Measurements from ENCODE around the gene LIPH. TPM values are rescaled to one million over a fixed set of nuclear protein-coding genes. Genes with fewer than 3 reads are reported as not detected.
"Not testable (repeated sequence)": the region's sequence is repeated elsewhere in the genome, so short reads cannot be mapped to it uniquely, and the experiment has no call there.

The LIPH gene
- total RNA-seq, 1 experiment from 2014 or later, result 14.8 TPM

DNA sequence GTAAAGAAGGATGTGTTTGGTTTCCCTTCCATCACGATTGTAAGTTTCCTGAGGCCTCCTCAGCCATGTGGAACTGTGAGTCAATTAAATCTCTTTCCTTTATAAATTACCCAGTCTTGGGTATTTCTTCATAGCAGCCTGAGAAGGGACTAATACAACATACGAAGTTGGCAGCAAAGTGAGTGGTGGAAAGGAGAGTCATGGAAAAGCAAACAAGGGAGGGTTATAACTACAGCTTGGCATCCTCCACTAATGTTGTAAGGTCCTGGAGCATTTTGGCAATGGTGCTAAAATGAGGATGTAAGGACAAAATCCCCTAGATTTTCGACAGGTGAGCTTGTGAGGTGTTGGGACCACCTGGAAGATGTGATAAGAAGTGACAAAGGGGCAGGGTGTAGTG lies 47.8 kb downstream of the LIPH start:
- in situ Hi-C loops (cut with HindIII; ENCODE audit: low pct_unique_long_range_greater_than_20kb, low sequenced_read_pairs), result no loop called here
- DNase-seq (ENCODE audit: low read depth), result no peak

DNA sequence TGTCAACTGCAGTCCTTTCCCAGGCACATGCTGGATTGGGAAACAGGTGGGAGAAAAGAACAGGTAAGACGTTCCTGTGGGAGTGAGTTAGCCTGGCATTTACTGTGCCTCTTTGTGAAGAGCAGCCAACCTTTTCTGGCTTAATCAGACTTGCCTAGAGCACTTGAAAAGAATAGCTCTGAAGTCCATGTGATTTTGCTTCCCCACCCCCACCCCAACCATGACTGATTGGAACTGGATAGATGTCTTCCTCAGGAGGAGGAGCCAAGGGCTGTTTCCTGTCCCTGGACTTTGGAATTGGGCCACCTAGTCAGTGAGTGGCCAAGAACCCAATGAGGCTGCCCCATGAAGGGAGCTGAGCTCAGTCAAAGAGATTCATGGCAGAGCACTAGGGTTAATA lies 48.9 kb downstream of the LIPH start:
- in situ Hi-C loops (cut with HindIII; ENCODE audit: low pct_unique_long_range_greater_than_20kb, low sequenced_read_pairs), result no loop called here
- DNase-seq (ENCODE audit: low read depth), result no peak

DNA sequence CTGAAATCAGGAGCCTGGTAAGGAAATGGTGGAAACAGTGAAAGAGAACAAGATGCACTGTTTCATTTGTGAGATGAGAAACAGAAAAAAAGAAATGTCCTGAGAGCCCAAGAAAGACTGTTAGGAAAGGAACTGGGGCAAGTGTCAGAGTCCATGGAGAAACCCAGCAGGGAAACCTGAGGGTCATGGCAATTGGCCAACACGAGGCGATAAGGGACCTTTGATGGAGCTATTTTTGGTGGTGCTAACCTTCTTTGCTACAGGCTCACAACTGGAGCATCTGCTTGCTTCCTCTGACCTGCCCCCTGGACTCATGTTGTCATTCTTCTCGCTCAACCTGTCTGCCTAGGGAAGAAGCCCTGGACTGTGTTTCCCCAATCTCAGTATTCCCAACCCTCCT lies 49.4 kb downstream of the LIPH start:
- in situ Hi-C loops (cut with HindIII; ENCODE audit: low pct_unique_long_range_greater_than_20kb, low sequenced_read_pairs), result no loop called here
- no peak for DNase-seq (ENCODE audit: low read depth)

DNA sequence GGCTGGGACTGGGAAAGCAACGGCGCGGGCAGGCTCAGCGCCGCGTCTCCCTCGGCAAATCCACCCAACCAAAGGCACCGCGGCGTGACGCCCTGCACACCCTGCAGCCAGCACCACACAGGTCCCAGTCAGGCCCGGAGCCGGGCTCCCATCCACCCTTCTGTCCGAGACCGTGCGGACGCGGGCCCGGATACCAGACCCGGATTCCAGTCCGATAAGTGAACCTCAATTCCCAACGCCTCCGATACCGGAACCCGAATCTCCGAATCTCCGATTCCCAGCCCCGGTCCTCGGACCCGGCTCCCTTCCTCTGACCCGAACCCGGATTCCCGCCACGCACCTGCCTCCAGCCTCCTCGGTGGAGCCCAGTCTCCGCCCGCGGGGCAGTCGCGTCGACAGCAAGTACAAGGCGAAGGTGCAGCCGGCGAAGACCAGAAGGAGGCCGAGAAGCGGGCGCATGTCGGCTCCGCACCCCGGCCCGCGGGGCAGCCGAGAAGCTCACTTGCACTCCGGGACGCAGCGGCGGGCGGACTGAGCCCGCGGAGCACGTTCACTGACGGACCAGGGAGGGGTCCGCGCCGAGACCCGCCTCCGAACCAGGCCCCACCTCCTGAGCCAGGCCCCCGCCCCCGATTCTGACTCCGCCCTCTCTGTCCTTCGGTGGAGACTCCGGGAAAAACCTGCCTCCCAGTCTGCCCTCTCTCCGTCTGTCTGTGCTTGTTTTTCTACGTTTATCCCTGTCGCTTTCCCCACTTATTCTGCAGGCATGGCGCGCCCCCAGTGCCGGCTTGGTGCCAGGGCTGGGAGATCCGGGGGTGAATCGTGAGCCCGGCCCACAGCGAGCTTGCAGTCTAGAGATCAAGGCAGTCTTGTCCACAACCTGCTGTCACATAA lies 53.6 kb downstream of the LIPH start, which contains the start of gene TMEM41A:
TMEM41A (minus strand) TSS at position 533 of the 894 bp plus-strand sequence; CDS start at position 459, 74 bp downstream.
- in situ Hi-C loops (cut with HindIII; ENCODE audit: low pct_unique_long_range_greater_than_20kb, low sequenced_read_pairs), result no loop called here

DNA sequence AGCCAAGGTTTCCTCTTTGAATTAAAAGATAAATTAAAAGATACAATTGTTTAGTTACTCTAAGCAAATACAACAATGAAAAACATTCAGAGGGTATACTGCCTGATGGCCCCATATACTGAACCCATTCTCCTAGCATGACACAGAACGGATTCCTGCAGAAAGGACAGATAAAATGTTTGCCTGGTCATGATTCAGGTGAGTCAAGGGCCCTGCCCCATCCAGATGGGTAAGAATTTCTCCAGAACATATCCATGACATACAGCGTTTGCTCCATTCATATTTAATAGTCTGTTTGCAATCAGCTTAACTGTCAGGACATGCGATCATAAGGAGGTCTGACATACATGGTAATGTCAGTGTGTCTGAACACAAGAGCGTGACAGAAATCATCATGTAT lies 62.1 kb downstream of the LIPH start:
- no peak for DNase-seq (ENCODE audit: low read depth)
- in situ Hi-C loops (cut with HindIII; ENCODE audit: low pct_unique_long_range_greater_than_20kb, low sequenced_read_pairs), result no loop called here

More for the DNA sequence above, 53.6 kb downstream of the LIPH start, which contains the start of gene TMEM41A:
- DNase-seq (ENCODE audit: low read depth), result peak; percentile 85

DNA sequence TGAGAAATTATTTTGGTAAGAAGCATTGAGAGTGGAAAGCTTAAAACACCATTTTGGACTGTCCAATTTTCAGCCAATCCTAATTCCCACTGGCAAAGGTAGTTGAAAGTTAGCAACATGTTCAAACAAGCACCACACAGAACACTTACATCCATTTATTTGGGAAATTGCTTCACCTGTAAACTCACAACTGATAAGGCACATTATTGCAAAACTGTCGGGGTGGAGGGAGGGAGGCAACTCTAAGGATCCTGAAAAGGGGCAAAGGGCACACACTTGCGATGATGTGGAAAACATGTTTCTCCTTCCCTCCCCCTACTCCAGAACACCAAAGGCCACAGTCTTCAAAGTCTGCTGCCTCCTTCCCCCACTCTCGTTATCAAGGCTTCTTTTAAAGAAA lies 62.9 kb downstream of the LIPH start:
- in situ Hi-C loops (cut with HindIII; ENCODE audit: low pct_unique_long_range_greater_than_20kb, low sequenced_read_pairs), result no loop called here
- no peak for DNase-seq (ENCODE audit: low read depth)

DNA sequence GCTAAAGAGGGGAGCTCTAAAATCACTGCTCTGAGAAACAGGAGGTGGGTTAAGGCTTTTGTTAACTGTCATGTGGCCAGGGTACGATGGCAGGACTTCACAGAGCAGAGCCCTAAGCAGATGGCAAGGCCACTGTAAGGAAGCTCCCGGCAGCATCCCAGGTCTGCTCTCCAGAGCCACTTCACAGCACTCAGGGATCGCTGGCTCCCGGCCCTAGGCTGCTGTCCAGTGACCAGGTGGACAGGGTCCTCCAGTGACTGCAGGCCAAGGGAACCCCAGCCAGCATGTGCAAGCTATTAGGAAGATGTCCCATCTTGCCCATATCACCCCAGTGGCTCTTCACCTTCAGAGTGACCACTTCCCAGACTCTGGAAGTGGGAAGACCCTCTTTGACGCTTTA lies 63.9 kb downstream of the LIPH start:
- DNase-seq (ENCODE audit: low read depth), result no peak
- in situ Hi-C loops (cut with HindIII; ENCODE audit: low pct_unique_long_range_greater_than_20kb, low sequenced_read_pairs), result no loop called here

DNA sequence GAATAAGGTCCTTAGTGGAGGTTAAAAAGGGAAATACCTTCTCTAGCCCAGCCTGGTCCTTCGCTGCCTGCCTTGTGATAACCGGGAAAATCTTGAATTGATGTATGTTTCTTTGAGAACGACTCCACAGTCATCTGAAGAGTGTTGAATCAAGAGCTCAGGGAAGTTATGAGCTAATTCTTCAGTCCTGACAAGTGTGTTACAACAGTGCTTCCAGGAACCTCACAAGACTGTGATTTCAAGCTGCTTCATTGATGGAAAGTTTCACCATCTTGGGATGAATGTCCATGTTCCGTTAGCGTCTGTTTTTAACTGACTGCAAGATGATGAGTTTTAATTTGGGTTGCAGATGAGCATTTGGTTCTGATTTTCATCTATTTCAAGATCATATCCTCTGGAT lies 66.0 kb downstream of the LIPH start:
- DNase-seq (ENCODE audit: low read depth), result no peak
- in situ Hi-C loops (cut with HindIII; ENCODE audit: low pct_unique_long_range_greater_than_20kb, low sequenced_read_pairs), result no loop called here

DNA sequence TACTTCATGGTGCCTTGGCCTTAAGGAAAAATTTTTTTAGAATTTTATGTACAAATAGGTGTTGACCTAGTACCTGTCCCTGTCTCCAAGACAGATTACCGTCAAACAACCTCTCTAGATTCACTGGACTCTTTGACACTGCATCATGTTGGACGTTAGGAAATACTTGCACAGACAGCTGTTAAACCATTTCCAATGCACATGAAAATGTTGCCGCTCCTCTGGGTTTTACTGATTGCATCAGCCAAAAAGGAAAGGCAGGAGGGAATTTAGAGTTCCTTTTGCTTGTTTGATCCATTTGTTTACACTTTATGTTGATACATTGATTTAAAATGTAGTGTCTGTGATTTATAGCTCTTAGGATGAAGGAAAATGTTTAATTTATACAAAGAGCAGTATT lies 68.1 kb downstream of the LIPH start:
- in situ Hi-C loops (cut with HindIII; ENCODE audit: low pct_unique_long_range_greater_than_20kb, low sequenced_read_pairs), result no loop called here
- no peak for DNase-seq (ENCODE audit: low read depth)

DNA sequence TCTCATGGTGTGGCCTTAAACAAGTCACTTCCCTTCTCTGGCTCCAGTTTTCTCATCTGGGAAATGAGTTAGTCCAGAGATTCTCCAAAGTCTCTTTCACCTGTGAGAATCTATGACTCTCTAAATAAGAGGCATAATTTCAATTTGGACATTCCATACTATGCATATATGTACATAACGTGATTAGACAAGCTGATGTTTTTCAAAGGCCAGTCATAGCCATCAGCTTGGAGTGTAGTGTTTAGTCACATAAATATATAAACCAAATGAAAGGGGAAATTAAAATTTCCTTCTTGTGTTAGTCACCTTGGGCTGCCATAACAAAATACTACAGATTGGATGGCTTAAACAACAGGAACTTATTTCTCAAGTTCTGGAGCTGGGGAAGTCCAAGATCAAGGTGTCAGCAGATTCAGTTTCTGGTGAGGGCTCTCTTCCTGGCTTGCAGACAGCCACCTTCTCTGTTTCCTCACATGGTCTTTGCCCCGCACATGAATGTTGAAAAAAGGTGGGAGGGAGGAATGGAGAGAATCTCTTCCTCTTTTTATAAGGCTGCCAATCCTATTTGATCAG lies 72.9 kb downstream of the LIPH start:
- in situ Hi-C loops (cut with HindIII; ENCODE audit: low pct_unique_long_range_greater_than_20kb, low sequenced_read_pairs), result no loop called here

DNA sequence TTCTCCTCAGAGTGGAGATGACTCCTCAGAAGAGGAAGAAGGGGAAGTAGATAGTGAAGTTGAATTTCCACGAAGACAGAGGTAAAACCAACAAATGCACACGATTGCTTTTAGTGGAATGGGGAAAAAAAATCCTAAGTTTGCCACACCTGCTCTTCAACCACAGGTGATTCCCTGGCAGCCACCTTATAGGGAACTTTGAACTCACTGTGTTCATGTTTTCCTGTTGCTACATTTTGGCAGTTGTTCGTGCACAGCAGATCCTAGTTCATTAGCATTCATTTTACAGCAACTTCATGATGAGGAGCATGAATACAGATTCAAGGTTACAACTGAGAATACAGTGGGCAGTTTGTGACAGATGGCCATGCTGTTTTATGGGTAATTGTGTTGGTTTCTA lies 75.1 kb downstream of the LIPH start:
- in situ Hi-C loops (cut with HindIII; ENCODE audit: low pct_unique_long_range_greater_than_20kb, low sequenced_read_pairs), result no loop called here
- DNase-seq (ENCODE audit: low read depth), result no peak

More for the DNA sequence above, 72.9 kb downstream of the LIPH start:
- DNase-seq (ENCODE audit: low read depth), result no peak

DNA sequence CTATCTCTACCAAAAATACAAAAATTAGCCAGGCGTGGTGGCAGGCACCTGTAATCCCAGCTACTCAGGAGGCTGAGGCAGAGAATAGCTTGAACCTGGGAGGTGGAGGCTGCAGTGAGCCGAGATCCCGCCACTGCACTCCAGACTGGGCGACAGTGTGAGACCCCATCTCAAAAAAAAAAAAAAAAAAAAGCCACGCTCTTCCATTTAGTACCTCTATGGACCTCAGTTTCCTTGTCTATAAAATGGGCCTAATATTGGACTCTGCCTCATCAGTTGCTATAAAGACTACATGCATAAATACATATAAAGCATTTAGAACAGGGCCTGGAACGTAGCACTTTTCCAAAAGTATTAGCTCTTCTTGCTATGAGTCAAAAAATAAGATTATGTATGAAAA lies 77.5 kb downstream of the LIPH start:
- DNase-seq (ENCODE audit: low read depth); in situ Hi-C loops (cut with HindIII; ENCODE audit: low pct_unique_long_range_greater_than_20kb, low sequenced_read_pairs): not testable (repeated sequence)

DNA sequence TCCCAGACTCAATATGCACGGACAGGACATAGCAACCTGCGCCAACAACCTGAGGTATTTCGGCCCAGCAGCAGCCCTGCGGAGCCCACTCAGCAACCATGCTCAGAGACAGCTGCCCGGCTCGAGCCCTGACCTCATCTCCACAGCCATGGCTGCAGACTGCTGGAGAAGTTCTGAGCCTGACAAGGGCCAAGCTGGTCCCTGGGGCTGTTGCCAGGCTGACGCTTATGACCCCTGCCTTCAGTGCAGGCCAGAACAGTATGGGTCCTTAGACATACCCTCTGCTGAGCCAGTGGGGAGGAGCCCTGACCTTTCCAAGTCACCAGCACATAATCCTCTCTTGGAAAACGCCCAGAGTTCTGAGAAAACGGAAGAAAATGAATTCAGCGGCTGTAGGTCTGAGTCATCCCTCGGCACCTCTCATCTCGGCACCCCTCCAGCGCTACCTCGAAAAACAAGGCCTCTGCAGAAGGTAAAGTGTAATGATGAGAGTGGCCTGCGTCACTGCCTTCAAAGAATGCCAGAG lies 79.0 kb downstream of the LIPH start:
- in situ Hi-C loops (cut with HindIII; ENCODE audit: low pct_unique_long_range_greater_than_20kb, low sequenced_read_pairs), result no loop called here
- DNase-seq (ENCODE audit: low read depth), result no peak

DNA sequence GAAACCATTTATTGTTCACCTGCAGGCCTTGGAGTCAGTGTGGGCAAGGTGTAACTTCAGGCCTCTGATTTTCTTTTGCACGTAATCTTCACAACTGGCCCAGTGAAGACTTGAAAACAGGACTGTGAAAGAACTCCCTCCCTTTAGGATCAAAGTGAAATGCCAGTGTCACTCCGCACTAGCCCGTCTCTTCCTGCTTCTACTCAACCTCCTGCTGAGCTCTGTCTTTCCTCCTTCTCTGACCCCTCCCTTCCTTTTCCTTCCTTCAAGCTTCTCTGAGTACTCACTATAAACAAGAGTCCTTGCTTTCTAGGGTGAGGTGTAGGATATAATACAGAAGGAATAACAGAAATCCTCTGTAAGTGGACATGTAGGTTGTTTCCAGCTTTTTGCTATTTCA lies 82.1 kb downstream of the LIPH start:
- DNase-seq (ENCODE audit: low read depth), result no peak
- in situ Hi-C loops (cut with HindIII; ENCODE audit: low pct_unique_long_range_greater_than_20kb, low sequenced_read_pairs), result no loop called here

DNA sequence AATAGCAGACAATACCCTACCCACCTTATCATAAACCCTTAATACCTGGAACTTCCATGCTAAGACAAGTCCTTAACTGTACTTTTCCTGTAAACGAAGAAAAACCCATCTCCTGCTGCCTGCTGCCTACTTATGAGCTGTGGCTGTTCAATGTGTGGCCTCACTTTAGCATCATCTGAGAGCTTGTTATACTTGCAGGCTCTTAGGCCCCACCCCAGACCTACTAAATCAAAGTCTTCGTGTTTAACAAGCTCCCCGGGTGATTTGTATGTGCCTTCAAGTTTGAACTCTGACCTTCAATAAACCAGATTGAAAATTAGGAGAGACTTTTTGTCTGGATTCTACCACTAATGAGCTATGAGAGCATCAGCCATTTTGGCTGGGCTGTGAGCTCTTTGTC lies 82.8 kb downstream of the LIPH start:
- no peak for DNase-seq (ENCODE audit: low read depth)

DNA sequence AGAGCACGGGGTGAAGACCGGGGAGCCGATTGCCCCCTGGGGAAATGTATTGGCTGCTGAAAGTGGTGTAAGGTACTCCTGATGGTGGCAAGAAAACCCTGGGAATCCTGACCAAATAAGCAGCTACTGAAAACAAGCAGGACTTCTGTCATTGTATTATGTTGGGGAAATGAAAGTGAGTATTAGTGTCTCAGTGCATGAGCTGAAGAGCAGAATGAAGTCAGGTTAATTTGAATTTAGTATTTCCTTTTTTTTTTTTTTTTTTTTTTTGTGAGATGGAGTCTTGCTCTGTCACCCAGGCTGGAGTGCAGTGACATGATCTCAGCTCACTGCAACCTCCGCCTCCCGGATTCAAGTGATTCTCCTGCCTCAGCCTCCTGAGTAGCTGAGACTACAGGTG lies 86.3 kb downstream of the LIPH start:
- in situ Hi-C loops (cut with HindIII; ENCODE audit: low pct_unique_long_range_greater_than_20kb, low sequenced_read_pairs), result not testable (repeated sequence)

More for the DNA sequence above, 82.8 kb downstream of the LIPH start:
- in situ Hi-C loops (cut with HindIII; ENCODE audit: low pct_unique_long_range_greater_than_20kb, low sequenced_read_pairs), result no loop called here

DNA sequence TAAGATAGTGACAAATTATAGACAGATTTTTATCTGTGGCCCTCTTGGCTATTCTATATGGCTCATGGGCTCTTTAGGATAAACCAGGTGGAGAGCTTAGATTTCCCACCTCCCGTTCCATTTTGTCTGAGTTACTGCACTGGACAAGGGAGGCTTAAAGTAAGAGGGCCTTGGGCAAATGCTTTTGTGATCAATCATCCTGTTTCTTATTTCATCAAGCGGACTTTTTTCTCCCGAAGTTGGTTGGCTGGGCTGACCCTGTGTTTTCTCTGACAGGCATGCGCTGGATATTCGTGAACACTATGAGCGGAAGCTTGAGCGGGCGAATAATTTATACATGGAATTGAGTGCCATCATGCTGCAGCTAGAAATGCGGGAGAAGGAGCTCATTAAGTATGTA lies 86.9 kb downstream of the LIPH start:
- no peak for DNase-seq (ENCODE audit: low read depth)
- in situ Hi-C loops (cut with HindIII; ENCODE audit: low pct_unique_long_range_greater_than_20kb, low sequenced_read_pairs), result no loop called here

More for the DNA sequence above, 86.3 kb downstream of the LIPH start:
- not testable (repeated sequence) for DNase-seq (ENCODE audit: low read depth)

DNA sequence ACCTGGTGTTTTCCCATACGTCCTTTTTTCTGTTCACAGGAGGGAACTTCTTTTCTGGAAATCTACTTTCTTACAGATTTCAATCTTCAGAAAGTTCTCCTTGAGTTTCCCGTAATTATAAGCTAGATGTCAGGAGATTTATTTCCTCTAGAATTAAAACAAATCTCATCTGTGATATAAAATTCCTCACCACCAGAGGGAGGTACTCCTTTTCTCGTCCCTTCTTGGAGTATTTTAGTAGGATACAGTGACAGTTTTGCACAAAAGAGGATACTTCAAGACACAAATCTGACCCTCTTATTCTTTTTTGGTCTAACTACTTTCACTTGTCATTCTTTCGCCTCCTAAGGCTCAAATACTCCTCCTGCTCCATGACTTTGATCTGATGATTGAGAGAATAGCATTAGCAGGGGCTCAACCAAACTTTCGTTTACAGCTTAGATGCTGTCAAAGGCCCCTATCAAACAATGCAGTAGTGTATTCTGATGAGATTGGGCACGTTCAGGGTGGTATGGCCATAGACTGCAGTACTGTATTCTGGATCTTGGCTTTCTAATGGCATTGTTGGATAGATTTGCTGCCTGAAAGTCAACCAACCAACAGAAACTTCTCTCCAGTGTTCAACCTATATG lies 91.6 kb downstream of the LIPH start:
- in situ Hi-C loops (cut with HindIII; ENCODE audit: low pct_unique_long_range_greater_than_20kb, low sequenced_read_pairs), result no loop called here
- DNase-seq (ENCODE audit: low read depth), result peak; percentile 39

DNA sequence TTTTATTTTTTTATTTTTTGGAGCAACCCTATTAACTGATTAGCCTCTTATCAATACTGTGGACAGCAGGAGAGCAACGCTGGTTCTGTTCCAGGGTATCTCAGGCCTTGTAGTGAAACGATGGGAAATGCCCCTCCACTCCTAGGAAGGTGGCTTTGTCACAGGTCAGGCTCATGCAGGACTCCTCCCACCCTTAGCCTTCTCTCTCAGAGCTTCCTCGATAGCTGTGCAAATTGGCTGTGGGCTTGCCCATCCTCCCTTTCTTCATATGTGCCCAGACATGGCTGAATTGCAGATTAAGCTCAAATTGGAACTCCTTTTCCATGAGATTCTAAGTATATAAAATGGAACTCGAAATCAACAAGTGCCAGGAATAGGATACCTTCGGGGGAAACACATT lies 92.1 kb downstream of the LIPH start:
- DNase-seq (ENCODE audit: low read depth), result no peak
- in situ Hi-C loops (cut with HindIII; ENCODE audit: low pct_unique_long_range_greater_than_20kb, low sequenced_read_pairs), result no loop called here
